ENCODE measurements around the gene ORM2.

The ORM2 gene

DNA sequence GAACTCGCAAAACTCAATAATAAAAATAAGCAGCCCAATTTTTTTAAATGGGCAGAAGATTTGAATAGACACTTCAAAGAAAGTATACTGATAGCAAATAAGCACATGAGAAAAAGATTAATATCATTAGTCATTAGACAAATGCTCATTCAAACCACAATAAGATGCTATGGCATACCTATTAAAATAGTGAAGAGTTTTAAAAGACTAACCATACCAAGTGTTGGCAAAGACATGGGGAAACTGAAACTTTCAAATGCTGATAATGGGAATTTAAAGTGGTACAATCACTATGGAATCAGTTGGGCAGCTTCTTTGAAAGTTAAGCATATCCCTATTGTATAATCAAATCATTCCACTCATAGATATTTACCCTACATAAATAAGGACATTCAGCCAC is 33.3 kb upstream of the ORM2 start:
- no peak for DNase-seq

GRCh38 chr9:114299286-114300152 is 30.1 kb upstream of the ORM2 start:
- DNase-seq, result no peak

DNA sequence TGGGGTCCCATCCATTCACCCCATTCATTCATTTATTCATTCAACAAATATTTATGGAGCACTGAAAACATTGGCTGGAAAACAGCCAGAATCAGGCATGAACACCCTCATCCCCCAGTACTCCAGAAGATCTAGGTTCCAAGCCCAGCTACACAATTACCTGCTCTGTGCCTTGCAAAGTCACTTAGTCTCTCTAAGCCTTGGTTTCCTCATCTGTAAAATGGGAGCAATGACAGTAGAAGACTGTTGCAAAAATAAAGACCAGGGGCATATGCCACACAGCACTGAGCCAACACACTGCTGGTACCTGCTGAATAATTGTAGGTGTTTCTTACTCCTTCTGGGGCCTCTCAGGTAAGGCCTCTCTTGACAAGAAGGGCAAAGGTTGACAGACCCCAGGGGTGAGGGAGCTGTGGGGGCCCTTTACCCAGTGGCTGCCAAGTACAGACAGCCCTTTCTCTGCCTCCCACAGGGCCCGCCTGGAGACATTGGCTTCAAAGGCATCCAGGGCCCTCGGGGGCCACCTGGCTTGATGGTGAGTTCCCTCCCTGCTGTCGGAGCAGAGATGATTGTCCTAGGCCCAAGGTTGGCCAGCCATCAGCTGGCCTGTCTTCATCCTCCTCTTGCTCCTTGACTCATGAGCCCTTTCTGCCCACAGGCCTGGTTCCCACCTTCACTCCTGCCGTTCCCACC is 29.4 kb upstream of the ORM2 start:
- DNase-seq, result no peak

- DNase-seq, result no peak
These were observed 28.5 kb upstream of the ORM2 start for GRCh38 chr9:114300846-114301797.

GRCh38 chr9:114301798-114302565 is 27.7 kb upstream of the ORM2 start:
- DNase-seq, result no peak

DNA sequence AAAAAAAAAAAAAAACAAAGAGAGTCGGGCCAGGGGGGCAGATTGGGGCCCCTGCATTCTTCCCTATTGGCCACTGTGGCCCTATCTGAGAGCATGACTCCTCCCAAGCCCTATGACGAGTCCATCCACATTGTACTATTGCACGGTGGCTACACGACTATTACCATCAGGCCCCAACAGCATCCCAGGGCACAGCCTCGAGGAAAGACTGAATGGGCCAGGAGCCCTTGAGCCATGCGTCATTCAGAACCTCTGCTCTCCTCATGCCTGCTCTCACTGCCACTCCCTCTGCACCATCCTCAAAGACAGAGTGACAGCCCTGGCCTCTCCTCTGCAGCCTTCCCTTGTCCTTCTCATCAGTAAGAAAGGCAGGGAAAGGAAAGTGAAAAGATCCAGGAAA is 26.9 kb upstream of the ORM2 start:
- DNase-seq, result no peak

- no peak for DNase-seq
These were observed 26.1 kb upstream of the ORM2 start for GRCh38 chr9:114303571-114303970.

- DNase-seq, result no peak
These were observed 25.7 kb upstream of the ORM2 start for GRCh38 chr9:114303977-114304376.

DNA sequence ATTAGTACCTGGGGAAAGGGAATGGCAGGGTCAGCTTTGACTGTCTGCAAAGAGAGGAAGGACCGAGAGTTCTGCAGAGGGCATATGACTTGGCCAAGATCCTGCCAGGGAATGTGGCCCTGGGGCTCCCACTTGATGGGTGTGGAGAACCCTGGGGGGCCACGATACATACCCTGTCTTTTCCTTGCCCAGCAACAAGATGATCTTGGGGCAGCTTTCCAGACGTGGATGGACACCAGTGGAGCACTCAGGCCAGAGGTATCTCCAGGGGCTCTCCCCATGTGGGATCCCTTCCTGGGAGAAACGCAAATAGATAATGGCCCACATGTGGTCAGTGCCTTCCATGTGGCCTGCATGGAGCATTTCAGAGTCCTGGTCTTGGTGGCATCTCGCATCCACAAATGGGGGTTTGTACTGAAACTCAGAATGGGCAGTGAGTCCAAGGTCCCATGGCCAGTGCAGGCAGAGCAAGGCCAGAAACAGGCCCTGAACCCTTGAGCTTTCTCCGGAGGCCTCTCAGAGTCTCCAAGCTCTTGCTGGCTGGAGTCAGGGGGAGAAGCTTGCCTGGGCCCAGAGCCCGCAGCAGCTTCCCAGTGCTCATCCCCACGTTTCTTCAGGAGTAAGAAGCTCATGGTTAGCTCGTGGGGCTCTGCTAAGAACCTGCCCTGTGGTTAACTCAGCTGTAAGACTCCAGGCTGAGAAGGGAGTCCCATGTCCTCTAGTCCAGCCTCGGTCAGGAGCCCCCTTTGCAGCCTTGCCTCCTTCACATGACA is 25.1 kb upstream of the ORM2 start:
- no peak for DNase-seq

GRCh38 chr9:114307899-114308267 is 21.8 kb upstream of the ORM2 start:
- DNase-seq, result no peak

DNA sequence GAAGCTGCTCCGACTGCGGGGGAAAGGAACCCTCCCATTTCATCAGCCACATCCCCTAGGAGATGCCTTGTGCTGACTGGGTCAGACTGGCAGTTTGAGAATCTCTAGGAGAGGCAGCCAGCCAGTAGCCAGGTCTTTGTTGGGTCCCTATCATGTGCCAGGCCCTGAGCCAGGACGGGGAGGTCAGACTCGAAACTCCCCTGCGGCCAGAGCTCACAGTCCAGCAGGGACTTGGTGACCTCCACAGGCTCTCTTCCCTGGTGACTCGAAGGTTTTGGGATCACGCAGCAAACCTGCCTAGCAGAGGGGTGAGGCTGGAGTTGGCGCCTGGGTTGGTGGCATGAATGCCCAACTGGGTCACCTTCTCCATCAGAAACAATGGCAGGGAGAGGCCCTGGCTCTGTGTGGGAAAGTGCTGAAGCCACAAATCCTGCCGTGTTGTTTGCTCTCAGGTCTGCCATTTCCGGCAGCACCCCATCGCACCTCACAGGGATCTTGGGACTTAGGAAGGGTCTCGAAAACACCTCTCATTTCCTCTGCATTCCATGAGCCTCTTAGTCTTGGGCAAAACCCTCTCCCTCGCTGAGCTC is 21.2 kb upstream of the ORM2 start:
- DNase-seq, result no peak

DNA sequence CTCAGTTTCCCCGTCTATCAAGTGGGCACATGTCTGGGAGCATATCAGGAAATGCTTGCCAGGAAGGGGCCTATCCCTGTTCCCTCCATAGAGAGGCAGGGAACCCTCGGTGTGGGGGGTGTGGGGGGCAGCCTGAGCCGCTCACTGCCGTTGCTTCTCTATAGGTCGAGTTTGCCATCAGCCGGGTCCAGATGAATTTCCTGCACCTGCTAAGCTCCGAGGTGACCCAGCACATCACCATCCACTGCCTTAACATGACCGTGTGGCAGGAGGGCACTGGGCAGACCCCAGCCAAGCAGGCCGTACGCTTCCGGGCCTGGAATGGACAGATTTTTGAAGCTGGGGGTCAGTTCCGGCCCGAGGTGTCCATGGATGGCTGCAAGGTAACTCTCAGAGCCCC is 20.6 kb upstream of the ORM2 start:
- DNase-seq, result no peak

GRCh38 chr9:114310471-114311450 is 18.9 kb upstream of the ORM2 start:
- no peak for DNase-seq

- DNase-seq, result no peak
These were observed 17.8 kb upstream of the ORM2 start for GRCh38 chr9:114311571-114312512.

GRCh38 chr9:114312513-114312875 is 17.2 kb upstream of the ORM2 start:
- DNase-seq, result no peak

DNA sequence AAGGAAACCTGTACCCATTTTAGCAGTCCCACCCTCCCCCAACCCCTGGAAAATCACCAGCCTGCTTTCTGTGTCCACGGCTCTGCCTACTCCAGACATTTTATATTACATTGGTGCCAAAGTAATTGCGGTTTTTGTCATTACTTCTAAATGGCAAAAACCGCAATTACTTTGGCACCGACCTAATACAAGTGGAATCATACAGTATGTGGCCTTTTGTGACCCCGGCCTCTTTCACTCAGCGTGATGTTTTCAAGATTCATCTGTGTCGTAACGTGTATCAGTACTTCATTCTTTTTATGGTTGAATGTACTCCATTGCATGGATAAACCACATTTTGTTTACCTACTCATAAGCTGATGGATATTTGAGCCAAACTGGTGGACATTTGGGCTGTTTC is 16.5 kb upstream of the ORM2 start:
- DNase-seq, result no peak

GRCh38 chr9:114314256-114314867 is 15.3 kb upstream of the ORM2 start:
- no peak for DNase-seq

All from CD4-positive, alpha-beta T cell treated with Interferon alpha-2 for 1 hour (primary cell).